GM19043 (cell line): ENCODE results near the gene MAT2B.

ENCODE experiments used
- ATAC-seq: cut with Tn5 transposase; IDR thresholded peaks from one replicate; pipeline ENCODE4 v1.9.1; 2021; ENCODE audit warnings: low read depth; ENCODE audit not compliant: unreplicated experiment

The MAT2B gene

DNA sequence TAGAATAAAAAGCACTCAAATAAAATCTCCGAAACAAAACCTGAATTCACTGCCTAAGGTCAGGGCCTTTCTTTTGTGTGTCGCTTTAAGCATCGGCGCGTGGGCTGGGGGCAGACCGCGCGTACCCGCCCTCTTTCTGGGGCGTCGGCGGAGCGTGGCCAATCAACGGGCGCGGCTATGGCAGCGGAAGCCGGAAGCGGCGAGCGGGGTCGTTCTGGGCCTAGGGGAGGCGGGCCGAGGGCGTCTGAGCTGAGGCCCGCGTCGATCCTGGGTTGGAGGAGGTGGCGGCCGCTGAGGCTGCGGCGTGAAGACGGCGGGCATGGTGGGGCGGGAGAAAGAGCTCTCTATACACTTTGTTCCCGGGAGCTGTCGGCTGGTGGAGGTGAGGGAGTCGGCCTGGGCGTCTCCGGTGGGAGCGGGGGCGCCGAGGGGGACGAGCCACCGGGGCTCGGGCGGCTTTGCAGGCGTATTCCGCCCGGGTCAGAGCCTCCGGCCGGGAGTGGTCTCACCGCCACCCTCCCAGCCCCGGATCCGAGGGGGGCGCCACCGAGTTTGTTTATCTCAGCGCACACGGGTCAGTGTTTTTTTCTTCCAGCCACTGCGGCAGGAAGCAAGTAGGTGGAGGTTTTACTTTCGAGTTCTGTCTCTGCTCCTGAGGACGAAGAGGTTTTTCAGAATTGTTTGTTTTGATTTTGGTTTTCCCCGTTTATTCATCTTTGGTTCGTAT is at the start of gene MAT2B:
TSS of gene MAT2B (plus strand) at position 252 of the 727 bp plus-strand sequence. CDS start at position 320, 68 bp downstream.
- peak; percentile 83 for ATAC-seq

GRCh38 chr5:163456029-163456589 is 49.3 kb upstream of the MAT2B start:
- no peak for ATAC-seq

DNA sequence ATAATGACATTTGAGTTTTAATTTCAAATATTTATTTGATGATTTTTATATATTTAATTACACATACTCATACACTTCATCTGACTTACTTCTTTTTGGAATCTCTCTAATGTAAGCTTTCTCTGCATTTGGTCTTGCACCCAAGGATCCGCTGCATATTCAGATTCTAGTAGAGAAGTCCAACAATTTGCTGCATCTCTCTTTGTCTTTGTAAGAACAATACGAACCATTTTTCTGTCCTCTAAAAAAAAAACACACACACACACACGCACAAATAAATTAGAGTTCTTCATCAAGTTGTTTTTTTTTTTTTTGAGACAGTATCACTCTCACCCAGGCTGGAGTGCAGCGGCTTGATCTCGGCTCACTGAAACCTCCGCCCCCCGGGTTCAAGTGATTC is 48.6 kb upstream of the MAT2B start:
- ATAC-seq: no peak

GRCh38 chr5:163458778-163459385 is 46.5 kb upstream of the MAT2B start:
- ATAC-seq: no peak

- peak; percentile 0 for ATAC-seq
Measured at GRCh38 chr5:163459462-163459818, 46.0 kb upstream of the MAT2B start.

GRCh38 chr5:163459819-163460561 is 45.4 kb upstream of the MAT2B start, which contains the start of gene NUDCD2:
TSS of gene NUDCD2 (minus strand) at chr5:163460102. CDS start at chr5:163460050, 52 bp downstream.
- ATAC-seq: peak; percentile 72

GRCh38 chr5:163460562-163461171 is 44.8 kb upstream of the MAT2B start, which contains the start of gene HMMR:
TSS of gene HMMR (plus strand) at chr5:163460632. CDS start at chr5:163460693, 61 bp downstream.
- ATAC-seq: no peak

DNA sequence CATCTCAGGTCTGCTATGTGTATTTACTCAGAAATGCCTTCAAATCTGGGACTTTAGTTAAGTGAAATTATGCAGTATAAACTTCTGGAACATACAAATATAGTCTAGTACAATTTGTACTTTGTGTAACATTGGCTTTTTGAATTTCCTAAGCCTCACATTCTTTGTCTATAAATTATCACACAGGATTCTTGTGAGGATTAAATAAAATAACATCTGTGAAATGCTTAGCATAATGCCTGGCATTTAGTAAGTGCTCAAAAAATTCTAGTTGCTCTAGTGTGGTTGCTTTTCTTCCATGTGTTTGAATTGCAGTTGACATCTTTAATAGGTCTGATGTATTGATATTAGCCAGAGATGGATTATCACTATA is 42.4 kb upstream of the MAT2B start:
- ATAC-seq: no peak

- no peak for ATAC-seq
Measured at GRCh38 chr5:163467682-163468081, 37.7 kb upstream of the MAT2B start.

- no peak for ATAC-seq
Measured at GRCh38 chr5:163473635-163474243, 31.7 kb upstream of the MAT2B start.

- no peak for ATAC-seq
Measured at GRCh38 chr5:163475411-163475810, 30.0 kb upstream of the MAT2B start.

DNA sequence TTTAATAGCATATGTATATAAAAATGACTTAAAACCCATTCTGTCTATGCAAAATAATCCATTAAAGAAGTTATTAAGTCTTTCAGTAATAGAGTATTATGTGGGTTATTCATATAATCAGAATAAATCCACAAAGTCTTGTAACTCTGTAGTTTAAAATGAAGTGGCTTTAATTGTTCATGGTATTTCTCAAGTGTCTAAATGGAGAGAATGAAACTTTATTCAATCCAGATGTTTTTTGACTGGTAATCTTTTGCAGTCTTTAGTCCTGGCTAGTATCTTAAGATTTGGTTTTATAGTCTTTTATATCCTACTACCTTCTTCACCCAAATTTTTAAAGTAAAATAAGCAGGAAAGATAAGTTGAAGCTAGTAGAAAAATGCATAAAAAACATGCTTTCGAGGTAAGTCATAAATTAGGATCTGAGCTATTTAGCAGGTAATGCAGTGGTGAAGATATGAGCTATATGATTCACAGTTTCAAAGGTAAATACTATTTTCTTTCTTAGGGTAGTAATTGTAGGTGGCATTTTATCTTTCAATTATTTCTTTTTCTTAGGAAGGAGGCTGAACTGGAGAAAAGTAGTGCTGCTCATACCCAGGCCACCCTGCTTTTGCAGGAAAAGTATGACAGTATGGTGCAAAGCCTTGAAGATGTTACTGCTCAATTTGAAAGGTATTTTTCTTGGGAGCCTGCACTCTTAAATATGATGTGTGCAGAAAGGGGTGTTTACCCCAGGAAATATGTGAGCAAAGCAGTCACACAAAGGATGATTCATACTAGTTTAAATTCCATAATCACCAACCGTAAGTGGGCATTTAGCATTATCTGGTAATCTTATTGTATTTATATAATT is 27.1 kb upstream of the MAT2B start:
- ATAC-seq: no peak

- no peak for ATAC-seq
Measured at GRCh38 chr5:163478982-163479271, 26.5 kb upstream of the MAT2B start.

- ATAC-seq: no peak
Measured at GRCh38 chr5:163489055-163489744, 16.2 kb upstream of the MAT2B start.

GRCh38 chr5:163489745-163490075 is 15.7 kb upstream of the MAT2B start:
- ATAC-seq: no peak

DNA sequence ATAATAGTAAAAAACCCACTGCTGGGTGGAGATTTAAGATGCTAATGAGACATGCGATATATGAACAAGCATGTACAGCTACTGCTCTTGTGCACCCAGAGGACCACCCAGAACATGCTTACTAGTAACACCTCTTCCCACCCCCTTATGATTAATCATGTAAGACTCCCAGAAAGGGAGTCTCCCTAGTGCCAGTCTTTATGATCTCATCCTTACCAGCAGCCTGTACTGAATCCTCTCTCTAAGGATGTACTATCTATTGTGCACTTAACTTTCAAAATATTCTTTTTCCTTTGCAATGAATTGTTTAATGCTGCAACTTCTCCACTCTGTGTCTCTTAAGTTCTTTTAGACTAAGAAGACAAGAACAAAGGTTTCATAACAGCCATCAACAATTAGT is 9.1 kb upstream of the MAT2B start:
- ATAC-seq: no peak

GRCh38 chr5:163497315-163497714 is 8.1 kb upstream of the MAT2B start:
- ATAC-seq: peak; percentile 47

GRCh38 chr5:163498886-163499285 is 6.5 kb upstream of the MAT2B start:
- ATAC-seq: no peak

DNA sequence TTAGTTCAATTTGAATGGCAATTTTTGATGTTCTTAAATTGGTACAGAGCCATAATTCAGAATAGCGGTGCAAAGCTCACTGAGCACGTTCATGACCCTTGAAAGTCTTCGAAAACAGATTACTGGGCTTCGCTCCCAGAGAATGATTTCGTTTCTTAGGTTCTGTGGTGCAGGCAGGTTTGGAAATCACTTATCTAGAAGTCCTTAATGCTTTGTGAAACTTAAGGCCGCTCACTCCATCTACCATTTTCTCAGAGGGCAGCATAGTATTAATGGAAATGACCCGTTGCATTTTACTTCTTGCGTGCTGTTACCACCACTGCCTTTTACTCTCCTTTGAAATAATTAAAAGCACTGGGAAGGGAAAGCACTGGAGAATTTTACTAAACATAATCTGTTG is 2.9 kb upstream of the MAT2B start:
- ATAC-seq: no peak
